ENCODE data around the gene ODAD4. TPM values are rescaled to one million over a fixed set of nuclear protein-coding genes. Genes with fewer than 3 reads are reported as not detected.
"Not testable (repeated sequence)": the region's sequence is repeated elsewhere in the genome, so short reads cannot be mapped to it uniquely, and the experiment has no call there.

The ODAD4 gene
- total RNA-seq, 2 experiments from 2014 or later, result 0.58 to 0.84 TPM

DNA sequence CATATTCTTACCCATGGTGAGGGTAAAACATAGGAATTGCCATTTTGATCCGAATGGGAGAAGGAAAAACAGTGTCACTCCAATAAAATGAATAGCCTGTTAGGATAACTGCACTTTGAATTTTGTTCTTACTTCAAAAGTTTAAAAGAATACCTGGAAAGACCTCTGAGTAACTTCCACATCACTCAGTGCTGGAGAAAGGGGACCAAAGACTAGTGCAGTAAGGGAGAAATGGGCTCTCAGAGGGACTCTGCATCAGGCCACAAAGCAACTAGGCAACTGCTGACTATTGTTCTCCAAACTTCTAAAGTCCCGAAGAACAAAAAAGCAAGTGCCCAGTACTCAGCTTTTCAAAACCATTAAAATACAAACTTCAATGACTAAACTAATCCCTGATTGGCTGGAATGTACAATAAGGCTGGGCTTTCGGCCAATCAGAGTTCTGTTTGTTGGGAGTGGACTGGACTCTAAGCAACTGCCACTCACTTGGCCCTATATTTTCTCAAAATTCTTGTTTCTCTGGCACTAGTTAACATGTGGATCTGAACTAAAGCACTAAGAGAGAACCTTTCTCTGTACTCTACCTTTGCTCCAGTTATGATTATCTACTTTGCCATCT lies 80.6 kb downstream of the ODAD4 start:
- Mint-ChIP-seq H3K9me3 (no peaks in the 10 kb centered on the region), H3K27ac (no peak overlapping the region), H3K4me1 (peaks cover 55% of the 10 kb centered on the region), H3K36me3 (peaks cover 24% of the 10 kb centered on the region), H3K4me3 (no peak overlapping the region), H3K27me3 (no peaks in the 10 kb centered on the region)
- DNase-seq, result no peak

DNA sequence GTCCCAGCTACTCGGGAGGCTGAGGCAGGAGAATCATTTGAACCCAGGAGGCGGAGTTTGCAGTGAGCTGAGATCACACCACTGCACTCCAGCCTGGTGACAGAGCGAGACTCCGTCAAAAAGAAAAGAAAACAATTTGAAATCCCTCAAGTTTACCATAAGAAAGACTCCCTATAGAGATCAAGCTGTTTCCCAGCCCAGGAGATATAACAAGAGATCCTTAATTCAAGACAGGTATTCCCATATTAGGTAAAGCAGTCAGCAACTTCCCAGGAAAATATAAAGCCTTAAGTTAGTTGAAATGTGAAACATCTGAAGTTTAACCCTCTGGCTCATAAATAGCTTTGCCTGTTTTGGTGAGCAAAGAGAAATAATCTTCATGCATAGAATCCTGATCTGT lies 81.9 kb downstream of the ODAD4 start:
- peaks cover 53% of the 10 kb centered on the region for H3K4me1 Mint-ChIP-seq
- H3K27me3 Mint-ChIP-seq, DNase-seq, H3K27ac Mint-ChIP-seq, H3K4me3 Mint-ChIP-seq, H3K9me3 Mint-ChIP-seq: not testable (repeated sequence)
- peaks cover 34% of the 10 kb centered on the region for H3K36me3 Mint-ChIP-seq

DNA sequence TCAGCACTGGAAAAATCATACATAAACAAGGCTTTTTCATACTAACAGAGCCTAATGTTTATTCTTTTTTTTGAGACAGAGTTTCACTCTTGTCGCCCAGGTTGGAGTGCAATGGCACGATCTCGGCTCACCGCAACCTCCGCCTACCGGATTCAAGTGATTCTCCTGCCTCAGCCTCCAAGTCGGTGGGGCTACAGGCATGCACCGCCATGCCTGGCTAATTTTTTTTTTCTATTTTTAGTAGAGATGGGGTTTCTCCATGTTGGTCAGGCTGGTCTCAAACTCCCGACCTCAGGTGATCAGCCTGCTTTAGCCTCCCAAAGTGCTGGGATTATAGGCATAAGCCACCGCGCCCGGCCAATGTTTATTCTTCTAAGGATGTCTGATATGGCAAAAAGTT lies 83.3 kb downstream of the ODAD4 start:
- Mint-ChIP-seq H3K36me3 (peaks cover 34% of the 10 kb centered on the region), H3K4me3 (peak overlapping the region; percentile 0), H3K4me1 (peaks cover 62% of the 10 kb centered on the region)
- not testable (repeated sequence) for H3K27ac Mint-ChIP-seq, H3K9me3 Mint-ChIP-seq, DNase-seq, H3K27me3 Mint-ChIP-seq

Other genes starting within 250 kb of the ODAD4 start
- 1,000 to 10,000 TPM; 1,196 to 1,277 TPM for gene EIF1, start 241.7 kb upstream of the ODAD4 start, total RNA-seq
- gene GAST, start 218.3 kb upstream of the ODAD4 start, total RNA-seq, result not detected
- gene HAP1, start 196.0 kb upstream of the ODAD4 start, total RNA-seq, result under 1 TPM in 1 of 2 experiments, not detected in 1; 0.08 TPM
- 1 to 10 TPM; 2.7 to 3.7 TPM for gene JUP, start 143.9 kb upstream of the ODAD4 start, total RNA-seq
- gene P3H4, start 118.7 kb upstream of the ODAD4 start, total RNA-seq, result 1 to 10 TPM; 1.5 to 1.8 TPM
- under 1 TPM; 0.48 to 0.89 TPM for gene FKBP10, start 117.6 kb upstream of the ODAD4 start, total RNA-seq
- 10 to 100 TPM; 52.8 to 56.7 TPM for gene NT5C3B, start 94.4 kb upstream of the ODAD4 start, total RNA-seq
- under 1 TPM; 0.19 to 0.30 TPM for gene KLHL10, start 92.8 kb upstream of the ODAD4 start, total RNA-seq
- 10 to 100 TPM; 17.5 to 17.6 TPM for gene KLHL11, start 65.2 kb upstream of the ODAD4 start, total RNA-seq
- gene ACLY, start 11.7 kb upstream of the ODAD4 start, total RNA-seq, result 100 to 1,000 TPM; 197 to 202 TPM
- 10 to 100 TPM; 64.9 to 66.6 TPM for gene CNP, start 36.2 kb downstream of the ODAD4 start, total RNA-seq
- 100 to 1,000 TPM; 103 to 106 TPM for gene DNAJC7, start 86.8 kb downstream of the ODAD4 start, total RNA-seq
- gene NKIRAS2, start 89.5 kb downstream of the ODAD4 start, total RNA-seq, result 10 to 100 TPM; 20.3 to 25.0 TPM
- gene C17orf113, start 120.0 kb downstream of the ODAD4 start, total RNA-seq, result under 1 TPM; 0.23 to 0.40 TPM
- gene ZNF385C, start 167.9 kb downstream of the ODAD4 start, total RNA-seq, result 1 to 10 TPM in 1 of 2 experiments, under 1 TPM in 1; 0.92 to 1.2 TPM
- gene DHX58, start 182.1 kb downstream of the ODAD4 start, total RNA-seq, result 10 to 100 TPM; 23.5 to 24.9 TPM
- 10 to 100 TPM; 49.1 to 51.6 TPM for gene KAT2A, start 190.8 kb downstream of the ODAD4 start, total RNA-seq
- under 1 TPM; 0.18 to 0.33 TPM for gene HSPB9, start 192.2 kb downstream of the ODAD4 start, total RNA-seq
- 10 to 100 TPM; 44.4 to 48.9 TPM for gene RAB5C, start 224.4 kb downstream of the ODAD4 start, total RNA-seq